H9 (cell line): Measurements from ENCODE around the gene ASIC4. TPM values are rescaled to one million over a fixed set of nuclear protein-coding genes. Genes with fewer than 3 reads are reported as not detected.

Source experiments
- DNase-seq: peaks from one replicate; pipeline ENCODE4 v3.0.0-alpha.2; 2017
- H2AFZ ChIP-seq: one replicate; pipeline ENCODE4 v1.6.1; 2013; ENCODE audit warnings: mild to moderate bottlenecking, low read length, control low read depth, moderate library complexity
- H2AK5ac ChIP-seq: 2 replicates; pipeline ENCODE4 v1.6.1; 2013; ENCODE audit warnings: low read length, control low read depth, mixed read lengths; ENCODE audit not compliant: insufficient read length
- H2BK120ac ChIP-seq: one replicate; pipeline ENCODE4 v1.6.1; 2013; ENCODE audit warnings: low read depth, mild to moderate bottlenecking, low read length, control low read depth, inconsistent platforms; ENCODE audit not compliant: poor library complexity, severe bottlenecking
- H2BK12ac ChIP-seq: 2 replicates; pipeline ENCODE4 v1.6.1; 2013; ENCODE audit warnings: low read length, control low read depth, mixed read lengths, low read depth; ENCODE audit not compliant: insufficient read length
- H2BK15ac ChIP-seq: 2 replicates; pipeline ENCODE4 v1.6.1; 2013; ENCODE audit warnings: low read depth, low read length, control low read depth
- H2BK20ac ChIP-seq: one replicate; pipeline ENCODE4 v1.6.1; 2013; ENCODE audit warnings: low read depth, mild to moderate bottlenecking, low read length, control low read depth, inconsistent platforms; ENCODE audit not compliant: poor library complexity, severe bottlenecking
- H2BK5ac ChIP-seq: 2 replicates; pipeline ENCODE4 v1.6.1; 2013; ENCODE audit warnings: low read length, control low read depth, mixed read lengths; ENCODE audit not compliant: insufficient read length
- H3K14ac ChIP-seq: 2 replicates; pipeline ENCODE4 v1.6.1; 2013; ENCODE audit warnings: low read length, control low read depth; ENCODE audit not compliant: insufficient read depth
- H3K18ac ChIP-seq: 2 replicates; pipeline ENCODE4 v1.6.1; 2013; ENCODE audit warnings: low read depth, mild to moderate bottlenecking, mixed read lengths, low read length, control low read depth; ENCODE audit not compliant: insufficient read length
- H3K23ac ChIP-seq: 2 replicates; pipeline ENCODE4 v1.6.1; 2013; ENCODE audit warnings: low read length, control low read depth, mixed read lengths, low read depth; ENCODE audit not compliant: insufficient read length
- H3K23me2 ChIP-seq: 2 replicates; pipeline ENCODE4 v1.6.1; 2013; ENCODE audit warnings: low read depth, mild to moderate bottlenecking, mixed read lengths, low read length, control low read depth; ENCODE audit not compliant: insufficient read length, poor library complexity, severe bottlenecking
- H3K27ac ChIP-seq: 2 replicates; pipeline ENCODE4 v1.5.1; 2013; ENCODE audit warnings: low read length, control low read depth, mixed read lengths, low read depth; ENCODE audit not compliant: insufficient read length
- H3K27me3 ChIP-seq: 2 replicates; pipeline ENCODE4 v1.6.1; 2013; ENCODE audit warnings: low read length, control low read depth, inconsistent platforms; ENCODE audit not compliant: insufficient read depth
- H3K4ac ChIP-seq: 2 replicates; pipeline ENCODE4 v1.6.1; 2013; ENCODE audit warnings: low read depth, mild to moderate bottlenecking, control low read depth, inconsistent platforms, low read length, moderate library complexity
- H3K4me1 ChIP-seq: 2 replicates; pipeline ENCODE4 v1.6.1; 2013; ENCODE audit warnings: low read length, control low read depth, inconsistent platforms; ENCODE audit not compliant: insufficient read depth
- H3K4me2 ChIP-seq: 2 replicates; pipeline ENCODE4 v1.6.1; 2013; ENCODE audit warnings: low read length, control low read depth, mixed read lengths; ENCODE audit not compliant: insufficient read length, insufficient read depth
- H3K56ac ChIP-seq: 2 replicates; pipeline ENCODE4 v1.6.1; 2013; ENCODE audit warnings: low read depth, mild to moderate bottlenecking, mixed read lengths, low read length, control low read depth; ENCODE audit not compliant: insufficient read length
- H3K79me1 ChIP-seq: 2 replicates; pipeline ENCODE4 v1.6.1; 2013; ENCODE audit warnings: low read depth, mild to moderate bottlenecking, moderate library complexity, low read length, control low read depth, inconsistent platforms; ENCODE audit not compliant: insufficient read depth, poor library complexity, severe bottlenecking
- H3K79me2 ChIP-seq: 2 replicates; pipeline ENCODE4 v1.6.1; 2013; ENCODE audit warnings: low read length, control low read depth, inconsistent platforms; ENCODE audit not compliant: insufficient read depth
- H3K9ac ChIP-seq: 2 replicates; pipeline ENCODE4 v1.6.1; 2013; ENCODE audit warnings: low read length, control low read depth, mixed read lengths; ENCODE audit not compliant: insufficient read length; ENCODE audit errors: extremely low read depth
- H3K9me3 ChIP-seq: one replicate; pipeline ENCODE4 v1.6.1; 2013; ENCODE audit warnings: low read depth, low read length, inconsistent platforms; ENCODE audit not compliant: control insufficient read depth
- H3T11ph ChIP-seq: one replicate; pipeline ENCODE4 v1.6.1; 2013; ENCODE audit warnings: mild to moderate bottlenecking, low read length, control low read depth, inconsistent platforms
- H4K20me1 ChIP-seq: one replicate; pipeline ENCODE4 v1.6.1; 2013; ENCODE audit not compliant: control insufficient read depth, insufficient read length, insufficient read depth
- H4K5ac ChIP-seq: 2 replicates; pipeline ENCODE4 v1.6.1; 2013; ENCODE audit warnings: low read depth, mild to moderate bottlenecking, mixed read lengths, low read length, control low read depth; ENCODE audit not compliant: insufficient read length
- H4K8ac ChIP-seq: replicated peaks from 2 replicates; pipeline ENCODE4 v1.6.1; 2013; ENCODE audit warnings: low read length, control low read depth, mixed read lengths, low read depth; ENCODE audit not compliant: insufficient read length
- H4K91ac ChIP-seq: 2 replicates; pipeline ENCODE4 v1.6.1; 2013; ENCODE audit warnings: low read depth, mild to moderate bottlenecking, moderate library complexity, mixed read lengths, low read length, control low read depth; ENCODE audit not compliant: insufficient read length
- H3K27ac Mint-ChIP-seq, 3 experiments: 2 replicates in 2 of 3; 3 replicates in 1 of 3; pipeline ENCODE4 v1.8.0; 2020 to 2021; ENCODE audit warnings: mixed read lengths in 3 of 3, mild to moderate bottlenecking in 1 of 3, moderate library complexity in 1 of 3
- H3K27me3 Mint-ChIP-seq: 2 replicates; pipeline ENCODE4 v1.8.0; 2021; ENCODE audit warnings: low read depth, mild to moderate bottlenecking, moderate library complexity, mixed read lengths
- H3K36me3 Mint-ChIP-seq, 3 experiments: 2 replicates in 2 of 3; 3 replicates in 1 of 3; pipeline ENCODE4 v1.8.0; 2020 to 2021; ENCODE audit warnings: low read depth in 3 of 3, mixed read lengths in 3 of 3; ENCODE audit not compliant: insufficient read depth in 1 of 3
- H3K4me1 Mint-ChIP-seq, 2 experiments: 2 replicates each; pipeline ENCODE4 v1.8.0; 2020; ENCODE audit warnings: mixed read lengths in 2 of 2
- H3K4me3 Mint-ChIP-seq, 2 experiments: 2 replicates in 1 of 2; 3 replicates in 1 of 2; pipeline ENCODE4 v1.8.0; 2020 to 2021; ENCODE audit warnings: mild to moderate bottlenecking in 2 of 2, mixed read lengths in 2 of 2, moderate library complexity in 1 of 2
- H3K9me3 Mint-ChIP-seq, 2 experiments: 2 replicates in 1 of 2; 3 replicates in 1 of 2; pipeline ENCODE4 v1.8.0; 2020; ENCODE audit warnings: mild to moderate bottlenecking in 2 of 2, mixed read lengths in 2 of 2, moderate library complexity in 1 of 2
- WGBS: extraction: QIAGEN DNeasy Blood & Tissue Kit; methylation state at CpG from one replicate; pipeline ENCODE4 v1.1.7; 2013; ENCODE audit warnings: missing lambda C conversion rate, low lambda C conversion rate, mixed read lengths; ENCODE audit not compliant: insufficient read length; ENCODE audit errors: extremely low coverage; 5-methylcytosine and 5-hydroxymethylcytosine counted together
- total RNA-seq: library from RNA; stranded (reverse); gene quantifications from 2 replicates; pipeline ENCODE4 v1.2.1, GENCODE V29; 2021
- TF ChIP-seq, protein P1 (sequence below): fragments of 200-600 bp; sonication (generic); conservative IDR thresholded peaks from 3 replicates; pipeline ENCODE4 v1.8.0; 2021; ENCODE audit warnings: antibody characterized with exemption, mild to moderate bottlenecking

Gene ASIC4
- total RNA-seq, 1 experiment from 2014 or later = 0.37 TPM

DNA sequence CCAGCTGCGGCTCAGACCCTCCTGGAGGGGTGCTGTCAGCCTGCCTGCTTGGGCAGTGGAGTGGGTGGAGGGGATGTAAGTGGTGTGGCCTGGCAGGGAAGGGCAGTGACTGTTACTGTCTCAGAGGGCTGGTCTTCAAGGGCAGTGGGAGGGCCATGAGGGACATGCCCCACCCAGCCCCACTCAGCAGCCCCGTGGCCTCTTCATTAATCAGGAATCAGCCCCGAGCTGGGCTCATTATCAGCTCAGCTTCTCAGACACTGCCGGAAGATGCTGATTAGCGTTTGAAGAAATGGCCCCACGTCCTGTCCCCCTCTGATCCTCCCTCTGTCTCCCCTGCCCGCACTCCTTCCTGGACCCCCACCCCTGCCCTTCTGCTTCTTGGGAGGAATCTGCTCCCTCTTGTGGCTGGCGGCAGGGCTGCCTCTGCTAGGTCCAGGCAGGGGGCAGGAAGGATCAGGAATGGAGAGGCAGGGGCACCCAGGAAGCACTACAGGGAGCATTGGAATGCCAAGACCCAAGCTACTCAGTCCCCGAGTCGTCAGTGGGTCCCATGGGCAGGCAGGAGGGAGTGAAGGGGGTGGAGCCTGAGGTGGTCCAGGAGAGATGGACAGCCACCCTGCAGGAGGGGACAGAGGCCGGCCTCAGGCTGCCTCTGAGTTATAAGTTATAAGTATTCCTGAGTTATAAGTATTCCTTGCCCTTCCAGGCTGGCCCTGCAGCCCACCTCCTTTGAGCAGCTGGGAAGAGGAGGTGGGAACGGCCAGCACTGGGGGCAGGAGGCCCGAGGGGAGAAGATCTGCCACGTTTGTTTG is 7.0 kb downstream of the ASIC4 start:
- Histone ChIP-seq H3K56ac (no peak overlapping the region), H3K4me2 (no peak overlapping the region), H3K4ac (no peak overlapping the region), H3K27ac (no peak overlapping the region), H4K20me1 (no peaks in the 10 kb centered on the region), H2AK5ac (no peak overlapping the region), H3K27me3 (peaks cover 8% of the 10 kb centered on the region; the same call in 1 of the 2 replicates), H2AFZ (no peak overlapping the region), H3K18ac (no peak overlapping the region), H3K9me3 (no peaks in the 10 kb centered on the region), H3K9ac (no peak overlapping the region), H3K4me1 (peaks cover 9% of the 10 kb centered on the region; the same call in 1 of the 2 replicates), H2BK12ac (no peak overlapping the region), H4K91ac (no peak overlapping the region), H3K79me2 (no peaks in the 10 kb centered on the region), H2BK20ac (no peak overlapping the region), H4K8ac (no peak overlapping the region), H3T11ph (no peak overlapping the region), H2BK120ac (no peak overlapping the region), H2BK5ac (no peak overlapping the region), H2BK15ac (no peak overlapping the region), H3K23ac (no peak overlapping the region), H4K5ac (no peak overlapping the region), H3K79me1 (no peaks in the 10 kb centered on the region), H3K23me2 (peaks cover 4% of the 10 kb centered on the region), H3K14ac (no peak overlapping the region)
- H3K27ac Mint-ChIP-seq = peak overlapping the region; percentile 33 to 80 (median 76); a peak in 3 of 7 replicates
- peak overlapping the region; percentile 4 to 53; a peak in 3 of 5 replicates for H3K4me3 Mint-ChIP-seq
- H3K36me3 Mint-ChIP-seq = no peaks in the 10 kb centered on the region; a peak in 1 of 7 replicates
- peak; percentile 88 for DNase-seq
- TF ChIP-seq, protein P1, sequence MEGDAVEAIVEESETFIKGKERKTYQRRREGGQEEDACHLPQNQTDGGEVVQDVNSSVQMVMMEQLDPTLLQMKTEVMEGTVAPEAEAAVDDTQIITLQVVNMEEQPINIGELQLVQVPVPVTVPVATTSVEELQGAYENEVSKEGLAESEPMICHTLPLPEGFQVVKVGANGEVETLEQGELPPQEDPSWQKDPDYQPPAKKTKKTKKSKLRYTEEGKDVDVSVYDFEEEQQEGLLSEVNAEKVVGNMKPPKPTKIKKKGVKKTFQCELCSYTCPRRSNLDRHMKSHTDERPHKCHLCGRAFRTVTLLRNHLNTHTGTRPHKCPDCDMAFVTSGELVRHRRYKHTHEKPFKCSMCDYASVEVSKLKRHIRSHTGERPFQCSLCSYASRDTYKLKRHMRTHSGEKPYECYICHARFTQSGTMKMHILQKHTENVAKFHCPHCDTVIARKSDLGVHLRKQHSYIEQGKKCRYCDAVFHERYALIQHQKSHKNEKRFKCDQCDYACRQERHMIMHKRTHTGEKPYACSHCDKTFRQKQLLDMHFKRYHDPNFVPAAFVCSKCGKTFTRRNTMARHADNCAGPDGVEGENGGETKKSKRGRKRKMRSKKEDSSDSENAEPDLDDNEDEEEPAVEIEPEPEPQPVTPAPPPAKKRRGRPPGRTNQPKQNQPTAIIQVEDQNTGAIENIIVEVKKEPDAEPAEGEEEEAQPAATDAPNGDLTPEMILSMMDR = peak; percentile 84
- no peaks in the 10 kb centered on the region; a peak in 1 of 5 replicates for H3K9me3 Mint-ChIP-seq
- whole genome bisulfite sequencing = no CpG with 5 or more reads among the region's 14 CpGs
- H3K27me3 Mint-ChIP-seq = peaks cover 49% of the 10 kb centered on the region
- H3K4me1 Mint-ChIP-seq = peaks cover 44 to 69% of the 10 kb centered on the region in 2 experiments
